Measurements from ENCODE around the gene KRT8. TPM values are rescaled to one million over a fixed set of nuclear protein-coding genes. Genes with fewer than 3 reads are reported as not detected.
A peak's percentile ranks its signal among the peaks of the same experiment; 100 is the strongest.

KRT8 gene
- total RNA-seq, 1 experiment from 2014 or later = 1,655 TPM

DNA sequence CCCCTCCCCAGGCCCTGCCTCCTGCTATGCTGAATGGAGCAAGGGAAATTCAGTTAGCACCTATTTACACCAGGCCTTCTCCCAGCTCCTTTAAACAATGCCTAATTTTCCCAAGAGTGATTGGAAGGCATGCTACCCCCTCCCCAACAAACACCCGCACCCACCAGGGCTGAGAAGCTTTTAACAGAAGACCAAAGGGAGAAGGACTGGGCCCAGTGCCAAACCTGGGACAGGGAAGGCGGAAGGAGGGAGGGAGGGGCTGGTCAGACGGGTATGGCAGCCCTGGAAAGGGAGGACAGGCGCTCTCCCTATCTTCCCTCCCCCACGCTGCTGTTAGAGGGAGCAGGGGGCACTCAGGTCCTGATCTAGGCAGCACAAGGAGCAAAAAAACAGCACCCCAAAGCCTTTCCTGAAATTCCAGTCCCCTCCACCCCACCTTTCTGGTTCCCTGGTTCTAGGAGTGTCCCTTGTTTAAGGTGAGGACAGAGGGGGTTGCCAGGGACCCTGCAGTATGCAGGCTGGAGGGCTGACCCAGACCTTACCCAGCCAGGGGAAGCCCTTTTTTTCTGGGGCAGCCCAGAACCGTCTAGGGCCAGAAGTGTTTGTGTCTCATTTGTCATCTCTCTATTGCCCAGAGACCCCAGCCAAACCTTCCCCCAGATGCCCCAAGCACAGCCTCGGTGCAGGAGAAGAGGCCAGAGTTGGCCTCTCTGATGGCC is 2.4 kb upstream of the KRT8 start (continued):
- TF ChIP-seq RAD21 (IDR thresholded peaks at IDR 0.05; ENCODE audit: low read depth) = no peak
- no peak for TF ChIP-seq JUND (IDR thresholded peaks at IDR 0.05)
- TF ChIP-seq, protein P1, sequence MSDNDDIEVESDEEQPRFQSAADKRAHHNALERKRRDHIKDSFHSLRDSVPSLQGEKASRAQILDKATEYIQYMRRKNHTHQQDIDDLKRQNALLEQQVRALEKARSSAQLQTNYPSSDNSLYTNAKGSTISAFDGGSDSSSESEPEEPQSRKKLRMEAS (IDR thresholded peaks at IDR 0.05) = no peak
- TF ChIP-seq, protein P2, sequence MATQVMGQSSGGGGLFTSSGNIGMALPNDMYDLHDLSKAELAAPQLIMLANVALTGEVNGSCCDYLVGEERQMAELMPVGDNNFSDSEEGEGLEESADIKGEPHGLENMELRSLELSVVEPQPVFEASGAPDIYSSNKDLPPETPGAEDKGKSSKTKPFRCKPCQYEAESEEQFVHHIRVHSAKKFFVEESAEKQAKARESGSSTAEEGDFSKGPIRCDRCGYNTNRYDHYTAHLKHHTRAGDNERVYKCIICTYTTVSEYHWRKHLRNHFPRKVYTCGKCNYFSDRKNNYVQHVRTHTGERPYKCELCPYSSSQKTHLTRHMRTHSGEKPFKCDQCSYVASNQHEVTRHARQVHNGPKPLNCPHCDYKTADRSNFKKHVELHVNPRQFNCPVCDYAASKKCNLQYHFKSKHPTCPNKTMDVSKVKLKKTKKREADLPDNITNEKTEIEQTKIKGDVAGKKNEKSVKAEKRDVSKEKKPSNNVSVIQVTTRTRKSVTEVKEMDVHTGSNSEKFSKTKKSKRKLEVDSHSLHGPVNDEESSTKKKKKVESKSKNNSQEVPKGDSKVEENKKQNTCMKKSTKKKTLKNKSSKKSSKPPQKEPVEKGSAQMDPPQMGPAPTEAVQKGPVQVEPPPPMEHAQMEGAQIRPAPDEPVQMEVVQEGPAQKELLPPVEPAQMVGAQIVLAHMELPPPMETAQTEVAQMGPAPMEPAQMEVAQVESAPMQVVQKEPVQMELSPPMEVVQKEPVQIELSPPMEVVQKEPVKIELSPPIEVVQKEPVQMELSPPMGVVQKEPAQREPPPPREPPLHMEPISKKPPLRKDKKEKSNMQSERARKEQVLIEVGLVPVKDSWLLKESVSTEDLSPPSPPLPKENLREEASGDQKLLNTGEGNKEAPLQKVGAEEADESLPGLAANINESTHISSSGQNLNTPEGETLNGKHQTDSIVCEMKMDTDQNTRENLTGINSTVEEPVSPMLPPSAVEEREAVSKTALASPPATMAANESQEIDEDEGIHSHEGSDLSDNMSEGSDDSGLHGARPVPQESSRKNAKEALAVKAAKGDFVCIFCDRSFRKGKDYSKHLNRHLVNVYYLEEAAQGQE (IDR thresholded peaks at IDR 0.05; ENCODE audit: low read depth) = no peak
- TF ChIP-seq FOSL1 (IDR thresholded peaks at IDR 0.05; ENCODE audit: low read depth) = no peak
- no peak for TF ChIP-seq CEBPB (IDR thresholded peaks at IDR 0.05; ENCODE audit: low read depth)

DNA sequence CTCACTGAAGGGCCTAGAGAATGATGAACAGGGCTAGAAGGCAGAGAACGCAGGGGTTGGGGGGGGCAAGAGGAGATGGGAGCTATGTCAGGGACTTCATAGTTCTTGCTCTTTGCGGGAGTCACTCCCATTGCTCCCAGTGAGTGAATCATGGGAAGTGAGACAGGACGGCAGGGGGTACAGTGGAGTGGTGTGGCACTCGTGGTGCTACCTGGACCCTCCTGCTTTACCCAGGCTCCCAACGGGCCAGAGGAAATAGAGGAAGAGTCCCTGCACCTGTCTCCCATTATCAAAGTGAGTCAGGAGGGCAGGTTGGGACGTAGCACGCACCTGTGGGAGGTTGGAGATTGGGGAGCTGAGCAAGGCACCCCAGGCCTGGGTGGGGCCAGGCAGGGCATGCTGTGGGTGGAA is 1.3 kb upstream of the KRT8 start:
- no peaks in the 10 kb centered on the region for H3K9me2 ChIP-seq (ENCODE audit: insufficient read depth)
- ChIA-PET CTCF (interaction anchor here (0.8 to 4.4 kb wide), 8 partner anchors 9 to 74 kb away, joined by 3 to 51 read pairs (median 8); partner anchors contain the start of gene KRT18), RAD21 (ENCODE audit: low non-redundant PET in 1 of 2, low total read pairs in 2 of 2, uncharacterized antibody in 2 of 2, unreplicated experiment in 2 of 2) (interaction anchor here (0.7 to 2.6 kb wide), 8 partner anchors 10 to 75 kb away, joined by 3 to 28 read pairs (median 6); no protein-coding TSS in a partner anchor), POLR2A (interaction anchor here (0.8 to 18.0 kb wide), 9 partner anchors 11 to 142 kb away, joined by 3 to 379 read pairs (median 55); partner anchors contain the start of gene KRT18)
- H3K9me3 ChIP-seq (ENCODE audit: control insufficient read depth in 1 of 2, insufficient read depth in 1 of 2, low read depth in 1 of 2, low read length in 2 of 2) = no peaks in the 10 kb centered on the region
- DNase-seq (ENCODE audit: low read depth, low spot score) = no peak
- peak overlapping the region; percentile 88 for H3K4me2 ChIP-seq (ENCODE audit: low read length)
- TF ChIP-seq ZNF274 (IDR thresholded peaks at IDR 0.05; ENCODE audit: low read depth, low read length) = no peak
- no peak for TF ChIP-seq YY1 (IDR thresholded peaks at IDR 0.05; ENCODE audit: extremely low read depth, insufficient replicate concordance, low read depth, low read length)
- TF ChIP-seq SIN3A (IDR thresholded peaks at IDR 0.05; ENCODE audit: low read depth) = no peak
- TF ChIP-seq FOSL1 (IDR thresholded peaks at IDR 0.05; ENCODE audit: low read depth) = no peak
- TF ChIP-seq EZH2 (IDR thresholded peaks at IDR 0.05) = no peak
- no peak for TF ChIP-seq EGR1 (IDR thresholded peaks at IDR 0.05; ENCODE audit: low read depth)
- TF ChIP-seq POLR2AphosphoS5 (IDR thresholded peaks at IDR 0.05; ENCODE audit: low read depth, low read length) = no peak
- no peak overlapping the region for H2AFZ ChIP-seq (ENCODE audit: low read depth, low read length, poor library complexity, severe bottlenecking)
- no peak for ATAC-seq
- peaks cover 41% of the 10 kb centered on the region for H3K79me2 ChIP-seq (ENCODE audit: insufficient read depth, low read length)
- H3K4me1 ChIP-seq (ENCODE audit: control insufficient read depth in 1 of 2, insufficient read depth in 2 of 2, low read length in 2 of 2) = peaks cover 52 to 78% of the 10 kb centered on the region in 2 experiments
- peak overlapping the region; percentile 91 for H3K9ac ChIP-seq (ENCODE audit: low read length)
- H3K4me3 ChIP-seq (replicated peaks in 1 of 2; ENCODE audit: low read depth in 1 of 2, low read length in 2 of 2) = peak overlapping the region in 1 of 2 experiments; percentile 37; a peak in 2 of 4 replicates
- H4K20me1 ChIP-seq (ENCODE audit: insufficient read depth) = peaks cover 24% of the 10 kb centered on the region; the same call in 1 of the 2 replicates
- H3K27ac ChIP-seq (ENCODE audit: low read depth, low read length) = peak overlapping the region; percentile 92
- intact Hi-C loops (cut with micrococcal nuclease) = no loop called here
- peaks cover 8 to 11% of the 10 kb centered on the region in 2 experiments; a peak in 3 of 4 replicates for H3K36me3 ChIP-seq (ENCODE audit: control insufficient read depth in 1 of 2, insufficient read depth in 2 of 2, low read length in 2 of 2)
- H3K27me3 ChIP-seq (ENCODE audit: insufficient read depth, low read length) = no peaks in the 10 kb centered on the region
- BruUV-seq (replicated peaks) = no TSS peak
